ENCODE results near the gene SPATS1. TPM values are rescaled to one million over a fixed set of nuclear protein-coding genes. Genes with fewer than 3 reads are reported as not detected.
"Not testable (repeated sequence)": the region's sequence is repeated elsewhere in the genome, so short reads cannot be mapped to it uniquely, and the experiment has no call there.

The SPATS1 gene
- total RNA-seq, 1 experiment from 2014 or later, result not detected

GRCh38 chr6:44311304-44311703, 31.1 kb upstream of the SPATS1 start:
- no peak for DNase-seq (ENCODE audit: low spot score)

GRCh38 chr6:44311767-44312166, 30.7 kb upstream of the SPATS1 start:
- DNase-seq (ENCODE audit: low spot score), result no peak

- DNase-seq (ENCODE audit: low spot score), result peak; percentile 92
Observed at GRCh38 chr6:44312901-44313788, 29.3 kb upstream of the SPATS1 start, which contains the start of gene AARS2. Gene AARS2 (minus strand): TSS chr6:44313347. CDS start chr6:44313323, 24 bp downstream.

- DNase-seq (ENCODE audit: low spot score), result not testable (repeated sequence)
Observed at GRCh38 chr6:44314657-44315056, 27.8 kb upstream of the SPATS1 start.

- no peak for DNase-seq (ENCODE audit: low spot score)
Observed at GRCh38 chr6:44315516-44315915, 26.9 kb upstream of the SPATS1 start.

GRCh38 chr6:44315951-44316350, 26.5 kb upstream of the SPATS1 start:
- DNase-seq (ENCODE audit: low spot score), result no peak

GRCh38 chr6:44316481-44316880, 26.0 kb upstream of the SPATS1 start:
- DNase-seq (ENCODE audit: low spot score), result no peak

GRCh38 chr6:44317136-44317631, 25.3 kb upstream of the SPATS1 start:
- DNase-seq (ENCODE audit: low spot score), result not testable (repeated sequence)

GRCh38 chr6:44321210-44321609, 21.2 kb upstream of the SPATS1 start:
- DNase-seq (ENCODE audit: low spot score), result no peak

- no peak for DNase-seq (ENCODE audit: low spot score)
Observed at GRCh38 chr6:44327096-44327495, 15.4 kb upstream of the SPATS1 start.

GRCh38 chr6:44327760-44328159, 14.7 kb upstream of the SPATS1 start:
- no peak for DNase-seq (ENCODE audit: low spot score)

GRCh38 chr6:44328203-44328602, 14.2 kb upstream of the SPATS1 start:
- DNase-seq (ENCODE audit: low spot score), result not testable (repeated sequence)

GRCh38 chr6:44329858-44330257, 12.6 kb upstream of the SPATS1 start:
- DNase-seq (ENCODE audit: low spot score), result no peak

GRCh38 chr6:44332585-44332984, 9.9 kb upstream of the SPATS1 start:
- no peak for DNase-seq (ENCODE audit: low spot score)

- no peak for DNase-seq (ENCODE audit: low spot score)
Observed at GRCh38 chr6:44333273-44333919, 9.1 kb upstream of the SPATS1 start.

GRCh38 chr6:44333942-44334341, 8.5 kb upstream of the SPATS1 start:
- DNase-seq (ENCODE audit: low spot score), result no peak

- DNase-seq (ENCODE audit: low spot score), result no peak
Observed at GRCh38 chr6:44335631-44336030, 6.8 kb upstream of the SPATS1 start.

- peak; percentile 77 for DNase-seq (ENCODE audit: low spot score)
Observed at GRCh38 chr6:44338228-44339122, 4.0 kb upstream of the SPATS1 start.

GRCh38 chr6:44339301-44339700, 3.1 kb upstream of the SPATS1 start:
- DNase-seq (ENCODE audit: low spot score), result no peak

- no peak for DNase-seq (ENCODE audit: low spot score)
Observed at GRCh38 chr6:44339763-44340625, 2.5 kb upstream of the SPATS1 start.
